ENCODE measurements around the gene KLF6. TPM values are rescaled to one million over a fixed set of nuclear protein-coding genes. Genes with fewer than 3 reads are reported as not detected.

KLF6 gene
- total RNA-seq, 4 donors from 2014 or later, result 156 to 226 (median 189) TPM

GRCh38 chr10:3760083-3760482 is 24.9 kb downstream of the KLF6 start:
- no peaks in the 10 kb centered on the region for H3K27me3 ChIP-seq
- 96% methylated on average over 14 of the region's 14 CpGs for WGBS, 2 donors
- no peak overlapping the region for H3K4me3 ChIP-seq
- peaks cover 3 to 55% (median 22%) of the 10 kb centered on the region in 4 donors for H3K4me1 ChIP-seq
- no peak overlapping the region for H3K27ac ChIP-seq
- DNase-seq (ENCODE audit: low spot score in 2 of 2), result no peak
- H3K9me3 ChIP-seq, result no peaks in the 10 kb centered on the region
- TF ChIP-seq CTCF (IDR thresholded peaks at IDR 0.05), result no peak
- no peak for TF ChIP-seq POLR2A (IDR thresholded peaks at IDR 0.05)
- TF ChIP-seq EP300 (IDR thresholded peaks at IDR 0.05), result no peak
- no peaks in the 10 kb centered on the region for H3K36me3 ChIP-seq

DNA sequence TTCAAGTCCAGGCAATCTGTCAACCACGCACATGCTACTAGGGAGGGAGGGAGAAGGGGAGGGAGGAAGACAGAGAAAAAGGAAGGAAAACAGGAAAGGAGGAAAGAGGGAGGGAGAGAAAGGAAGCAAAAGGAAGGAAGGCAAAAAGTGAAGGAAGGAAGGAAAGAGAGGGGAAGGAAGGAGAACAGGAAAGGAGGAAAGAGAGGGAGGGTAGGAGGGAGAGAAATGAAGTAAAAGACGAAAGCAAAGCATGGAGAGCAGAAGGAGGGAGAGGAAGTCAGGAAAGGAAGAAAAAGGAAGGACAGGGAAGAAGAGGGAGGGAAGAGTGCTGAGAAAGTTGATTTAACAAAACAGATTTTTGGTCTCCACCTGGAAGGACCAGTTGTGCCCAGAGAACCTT is 25.6 kb downstream of the KLF6 start:
- Histone ChIP-seq H3K27me3 (no peaks in the 10 kb centered on the region), H3K4me3 (no peak overlapping the region), H3K4me1 (peaks cover 4 to 54% (median 20%) of the 10 kb centered on the region in 4 donors), H3K36me3 (no peaks in the 10 kb centered on the region), H3K9me3 (no peaks in the 10 kb centered on the region), H3K27ac (no peak overlapping the region)
- WGBS, 2 donors, result 87 to 89% methylated on average over 2 of the region's 2 CpGs
- no peak for DNase-seq (ENCODE audit: low spot score in 2 of 2)
- TF ChIP-seq EP300 (IDR thresholded peaks at IDR 0.05) (no peak), POLR2A (IDR thresholded peaks at IDR 0.05) (no peak), CTCF (IDR thresholded peaks at IDR 0.05) (no peak)

DNA sequence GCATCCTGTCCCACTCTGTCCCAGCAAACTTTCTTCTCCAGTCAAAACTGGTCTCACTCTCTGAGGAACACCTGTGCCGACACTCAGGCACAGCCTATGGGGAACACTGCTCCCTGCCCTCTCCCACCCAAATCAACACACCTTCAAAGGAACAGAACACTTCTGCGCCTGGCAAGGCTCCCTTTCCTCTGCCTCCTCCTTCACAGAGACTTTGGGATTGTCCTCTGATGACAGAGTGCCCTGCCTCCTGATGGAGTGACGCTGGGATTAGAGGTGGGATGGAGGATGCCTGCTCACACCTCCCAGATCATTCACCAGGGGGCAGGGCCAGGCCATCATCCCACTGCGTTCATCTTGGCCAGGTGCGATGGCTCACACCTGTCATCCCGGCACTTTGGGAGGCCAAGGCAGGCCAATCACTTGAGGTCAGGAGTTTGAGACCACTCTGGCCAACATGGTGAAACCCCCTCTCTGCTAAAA is 26.5 kb downstream of the KLF6 start:
- TF ChIP-seq POLR2A (IDR thresholded peaks at IDR 0.05) (no peak), EP300 (IDR thresholded peaks at IDR 0.05) (no peak)
- H3K4me3 ChIP-seq, result no peak overlapping the region
- no peaks in the 10 kb centered on the region for H3K36me3 ChIP-seq
- peaks cover 0 to 45% (median 19%) of the 10 kb centered on the region in 4 donors for H3K4me1 ChIP-seq
- H3K9me3 ChIP-seq, result no peaks in the 10 kb centered on the region
- 94 to 95% methylated on average over 6 of the region's 6 CpGs for WGBS, 2 donors
- DNase-seq (ENCODE audit: low spot score in 2 of 2), result no peak
- H3K27me3 ChIP-seq, result no peaks in the 10 kb centered on the region
- no peak overlapping the region for H3K27ac ChIP-seq

- TF ChIP-seq CTCF (IDR thresholded peaks at IDR 0.05) (no peak), POLR2A (IDR thresholded peaks at IDR 0.05) (no peak), EP300 (IDR thresholded peaks at IDR 0.05) (no peak)
- H3K27ac ChIP-seq, result peak overlapping the region in 1 of 4 donors; percentile 38
- H3K9me3 ChIP-seq, result no peaks in the 10 kb centered on the region
- 87 to 92% methylated on average over 14 of the region's 14 CpGs for WGBS, 2 donors
- no peaks in the 10 kb centered on the region for H3K36me3 ChIP-seq
- H3K4me1 ChIP-seq, result peaks cover 0 to 42% (median 19%) of the 10 kb centered on the region in 4 donors
- no peak overlapping the region for H3K4me3 ChIP-seq
- no peaks in the 10 kb centered on the region for H3K27me3 ChIP-seq
- no peak for DNase-seq (ENCODE audit: low spot score in 2 of 2)
Measured at GRCh38 chr10:3757638-3758490, 27.1 kb downstream of the KLF6 start.

GRCh38 chr10:3757250-3757637 is 27.8 kb downstream of the KLF6 start:
- WGBS, 2 donors, result 93 to 97% methylated on average over 7 of the region's 7 CpGs
- TF ChIP-seq CTCF (IDR thresholded peaks at IDR 0.05) (no peak), POLR2A (IDR thresholded peaks at IDR 0.05) (no peak), EP300 (IDR thresholded peaks at IDR 0.05) (no peak)
- Histone ChIP-seq H3K4me3 (no peak overlapping the region), H3K27ac (no peak overlapping the region), H3K9me3 (no peaks in the 10 kb centered on the region), H3K4me1 (peaks cover 0 to 40% (median 19%) of the 10 kb centered on the region in 4 donors), H3K27me3 (no peaks in the 10 kb centered on the region), H3K36me3 (no peaks in the 10 kb centered on the region)
- no peak for DNase-seq (ENCODE audit: low spot score in 2 of 2)

Measured in tibial nerve (tissue), 4 donors.